Keratinocyte (primary cell): ENCODE data around the gene IFI27. TPM values are rescaled to one million over a fixed set of nuclear protein-coding genes. Genes with fewer than 3 reads are reported as not detected.

Source experiments
- DNase-seq: peaks from one replicate; pipeline ENCODE4 v3.0.0-alpha.2; 2011; ENCODE audit warnings: low read depth, missing footprints, low spot score
- FAIRE-seq: peaks from 2 replicates; lab custom pipeline; 2011; peaks lifted over from hg19 to GRCh38; lab: Jason Lieb, UNC
- H2AFZ ChIP-seq: 2 replicates; pipeline ENCODE4 v1.6.0; 2012; ENCODE audit warnings: low read length, control low read depth, inconsistent platforms; ENCODE audit not compliant: control insufficient read depth
- H3K27ac ChIP-seq: 2 replicates; pipeline ENCODE4 v1.5.1; 2011; ENCODE audit warnings: low read length; ENCODE audit not compliant: control insufficient read depth, insufficient read depth
- H3K27me3 ChIP-seq: 3 replicates; pipeline ENCODE4 v1.6.0; 2011; ENCODE audit warnings: low read length; ENCODE audit not compliant: control insufficient read depth, insufficient read depth; ENCODE audit errors: extremely low read depth
- H3K36me3 ChIP-seq, 2 experiments: 2 replicates in 1 of 2; 3 replicates in 1 of 2; pipeline ENCODE4 v1.5.1; 2011; ENCODE audit warnings: low read length in 2 of 2, mild to moderate bottlenecking in 1 of 2; ENCODE audit not compliant: control insufficient read depth in 2 of 2, insufficient read depth in 2 of 2; ENCODE audit errors: extremely low read depth in 1 of 2
- H3K4me1 ChIP-seq: 3 replicates; pipeline ENCODE4 v1.5.1; 2011; ENCODE audit warnings: low read length; ENCODE audit not compliant: control insufficient read depth, insufficient read depth; ENCODE audit errors: extremely low read depth
- H3K4me2 ChIP-seq: 3 replicates; pipeline ENCODE4 v1.6.0; 2011; ENCODE audit warnings: low read depth, low read length; ENCODE audit not compliant: control insufficient read depth, insufficient read depth; ENCODE audit errors: extremely low read depth
- H3K4me3 ChIP-seq, 3 experiments: fragments of 200-600 bp in 1 of 3; sonication (generic) in 1 of 3; 2 replicates in 2 of 3; 3 replicates in 1 of 3; pipeline ENCODE4 v1.5.1; 2011 to 2016; ENCODE audit warnings: low read length in 3 of 3, mild to moderate bottlenecking in 3 of 3, control low read depth in 2 of 3, inconsistent platforms in 1 of 3, low read depth in 1 of 3, mixed read lengths in 1 of 3, mixed run types in 1 of 3, moderate library complexity in 1 of 3; ENCODE audit not compliant: control insufficient read depth in 2 of 3, insufficient read depth in 2 of 3; ENCODE audit errors: extremely low read depth in 1 of 3
- H3K79me2 ChIP-seq: 2 replicates; pipeline ENCODE4 v1.6.0; 2012; ENCODE audit warnings: low read length; ENCODE audit not compliant: control insufficient read depth, insufficient read depth
- H3K9ac ChIP-seq: 3 replicates; pipeline ENCODE4 v1.6.0; 2011; ENCODE audit warnings: low read length; ENCODE audit not compliant: control insufficient read depth, insufficient read depth; ENCODE audit errors: extremely low read depth
- H3K9me1 ChIP-seq: 3 replicates; pipeline ENCODE4 v1.6.0; 2011; ENCODE audit warnings: low read length; ENCODE audit not compliant: control insufficient read depth, insufficient read depth; ENCODE audit errors: extremely low read depth
- H3K9me3 ChIP-seq: 2 replicates; pipeline ENCODE4 v1.5.1; 2012; ENCODE audit warnings: low read depth, low read length; ENCODE audit not compliant: control insufficient read depth
- H4K20me1 ChIP-seq: 3 replicates; pipeline ENCODE4 v1.6.0; 2011; ENCODE audit warnings: low read length; ENCODE audit not compliant: control insufficient read depth, insufficient read depth; ENCODE audit errors: extremely low read depth
- EZH2 ChIP-seq: IDR thresholded peaks from one replicate; pipeline ENCODE4 v1.6.1; 2012; ENCODE audit warnings: inconsistent platforms, mild to moderate bottlenecking, low read length, moderate library complexity
- dilution Hi-C: fragments of 300-500 bp; cut with MboI; formaldehyde crosslinking; loops from one replicate; pipeline ENCODE4 v1.7.0; 2020; ENCODE audit warnings: low sequenced_read_pairs; ENCODE audit not compliant: extremely low pct_ligation_motif_present
- polyA plus RNA-seq, 5 experiments: library from polyadenylated mRNA; depleted of rRNA in 3 of 5; stranded (reverse) in 3 of 5; stranded (forward) in 1 of 5; unstranded in 1 of 5; fragments of >200 nt; gene quantifications; 1 replicate in 1 of 5; 2 replicates in 3 of 5; 3 replicates in 1 of 5; pipeline versions ENCODE4 v1.2.1 to v1.2.3, GENCODE V29; 2011 to 2012; ENCODE audit warnings: missing spikeins in 2 of 5, low read depth in 1 of 5, low replicate concordance in 1 of 5
- TF ChIP-seq, protein P1 (sequence below), 3 experiments: IDR thresholded peaks in 1 of 3; conservative IDR thresholded peaks in 1 of 3; optimal IDR thresholded peaks in 1 of 3; 2 replicates in 2 of 3; 3 replicates in 1 of 3; pipeline versions ENCODE3 to v1.5.1; 2011; ENCODE audit warnings: low read length in 3 of 3, mild to moderate bottlenecking in 3 of 3, moderate library complexity in 2 of 3, control low read depth in 1 of 3, inconsistent platforms in 1 of 3; ENCODE audit not compliant: insufficient read depth in 2 of 3; ENCODE audit errors: extremely low read depth in 1 of 3

IFI27 gene
- polyA plus RNA-seq, 1 donor (not counting 4 experiments of a cell fraction or from before 2014, with no cell fraction given): 1,132 TPM

DNA sequence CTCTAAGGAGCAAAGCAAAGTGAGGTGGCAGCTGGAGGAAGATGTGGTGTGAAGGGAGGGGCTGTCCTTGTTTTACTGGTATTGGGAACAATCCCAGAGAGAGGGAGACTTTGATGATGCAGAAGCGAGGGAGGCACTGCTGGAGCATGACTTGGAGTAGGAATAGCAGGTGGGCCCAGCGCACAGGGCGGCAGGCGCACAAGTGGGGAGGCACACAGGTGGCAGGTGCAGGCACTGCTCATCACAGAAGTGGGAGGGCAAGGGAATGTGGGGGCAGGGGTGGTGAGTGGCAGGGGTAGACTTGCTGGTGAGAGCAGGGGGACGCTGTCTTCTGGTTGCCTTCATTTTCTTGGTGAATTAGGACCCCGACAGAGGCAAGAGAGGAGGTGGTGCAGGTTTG is 11.5 kb upstream of the IFI27 start:
- no peak overlapping the region for H3K4me3 ChIP-seq
- H3K9me3 ChIP-seq: no peaks in the 10 kb centered on the region
- no peak overlapping the region for H2AFZ ChIP-seq
- no peaks in the 10 kb centered on the region for H3K79me2 ChIP-seq
- DNase-seq: no peak
- H4K20me1 ChIP-seq: no peaks in the 10 kb centered on the region
- no peak overlapping the region for H3K4me2 ChIP-seq
- dilution Hi-C loops: no loop called here
- FAIRE-seq: no peak
- H3K27ac ChIP-seq: no peak overlapping the region
- H3K9ac ChIP-seq: no peak overlapping the region
- peaks cover 0 to 6% of the 10 kb centered on the region in 2 experiments for H3K36me3 ChIP-seq
- no peak for TF ChIP-seq EZH2
- TF ChIP-seq, protein P1, sequence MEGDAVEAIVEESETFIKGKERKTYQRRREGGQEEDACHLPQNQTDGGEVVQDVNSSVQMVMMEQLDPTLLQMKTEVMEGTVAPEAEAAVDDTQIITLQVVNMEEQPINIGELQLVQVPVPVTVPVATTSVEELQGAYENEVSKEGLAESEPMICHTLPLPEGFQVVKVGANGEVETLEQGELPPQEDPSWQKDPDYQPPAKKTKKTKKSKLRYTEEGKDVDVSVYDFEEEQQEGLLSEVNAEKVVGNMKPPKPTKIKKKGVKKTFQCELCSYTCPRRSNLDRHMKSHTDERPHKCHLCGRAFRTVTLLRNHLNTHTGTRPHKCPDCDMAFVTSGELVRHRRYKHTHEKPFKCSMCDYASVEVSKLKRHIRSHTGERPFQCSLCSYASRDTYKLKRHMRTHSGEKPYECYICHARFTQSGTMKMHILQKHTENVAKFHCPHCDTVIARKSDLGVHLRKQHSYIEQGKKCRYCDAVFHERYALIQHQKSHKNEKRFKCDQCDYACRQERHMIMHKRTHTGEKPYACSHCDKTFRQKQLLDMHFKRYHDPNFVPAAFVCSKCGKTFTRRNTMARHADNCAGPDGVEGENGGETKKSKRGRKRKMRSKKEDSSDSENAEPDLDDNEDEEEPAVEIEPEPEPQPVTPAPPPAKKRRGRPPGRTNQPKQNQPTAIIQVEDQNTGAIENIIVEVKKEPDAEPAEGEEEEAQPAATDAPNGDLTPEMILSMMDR (optimal IDR thresholded peaks at IDR 0.05 in 1 of 3, IDR thresholded peaks at IDR 0.05 in 1 of 3, conservative IDR thresholded peaks at IDR 0.05 in 1 of 3; ENCODE audit: extremely low read depth in 1 of 3, insufficient read depth in 2 of 3, low read length in 3 of 3): no peak
- no peaks in the 10 kb centered on the region for H3K9me1 ChIP-seq
- H3K4me1 ChIP-seq: no peaks in the 10 kb centered on the region
- no peaks in the 10 kb centered on the region for H3K27me3 ChIP-seq

- TF ChIP-seq, protein P1 (optimal IDR thresholded peaks at IDR 0.05 in 1 of 3, IDR thresholded peaks at IDR 0.05 in 1 of 3, conservative IDR thresholded peaks at IDR 0.05 in 1 of 3; ENCODE audit: extremely low read depth in 1 of 3, insufficient read depth in 2 of 3, low read length in 3 of 3): no peak
- TF ChIP-seq EZH2: no peak
- Histone ChIP-seq H3K27ac (no peak overlapping the region), H3K4me3 (no peak overlapping the region), H2AFZ (no peak overlapping the region), H3K9me1 (no peaks in the 10 kb centered on the region), H3K9me3 (no peaks in the 10 kb centered on the region), H3K36me3 (peaks cover 0 to 6% of the 10 kb centered on the region in 2 experiments), H4K20me1 (no peaks in the 10 kb centered on the region), H3K79me2 (no peaks in the 10 kb centered on the region), H3K4me2 (no peak overlapping the region), H3K27me3 (no peaks in the 10 kb centered on the region), H3K9ac (no peak overlapping the region), H3K4me1 (no peaks in the 10 kb centered on the region)
- FAIRE-seq (peak; percentile 29), DNase-seq (no peak)
- dilution Hi-C loops: no loop called here
Observed at GRCh38 chr14:94100847-94101246, 9.7 kb upstream of the IFI27 start.
